ENCODE results near the gene RGS18.

Gene RGS18

DNA sequence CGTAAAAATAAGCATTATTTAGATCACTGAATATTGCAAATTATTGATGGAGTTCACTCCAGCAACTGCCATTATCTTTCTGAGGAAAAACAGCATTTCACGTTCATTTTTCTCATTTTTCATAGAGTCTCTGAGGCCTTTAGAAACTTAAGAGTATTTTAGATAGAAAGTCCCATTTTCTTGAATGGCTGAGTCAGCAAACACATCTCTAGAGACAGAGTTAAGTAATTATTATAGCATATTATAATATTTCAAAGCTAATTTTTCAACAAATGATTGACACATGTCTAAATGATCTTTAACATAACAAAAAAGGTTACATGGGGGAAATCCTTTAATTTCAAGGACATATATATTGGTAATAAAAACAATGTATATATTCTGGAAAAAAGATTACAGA is 31.8 kb downstream of the RGS18 start:
- no peaks in the 10 kb centered on the region for H4K20me1 ChIP-seq (ENCODE audit: insufficient read depth, low read length)
- no peak overlapping the region for H3K9ac ChIP-seq (ENCODE audit: low read length)

DNA sequence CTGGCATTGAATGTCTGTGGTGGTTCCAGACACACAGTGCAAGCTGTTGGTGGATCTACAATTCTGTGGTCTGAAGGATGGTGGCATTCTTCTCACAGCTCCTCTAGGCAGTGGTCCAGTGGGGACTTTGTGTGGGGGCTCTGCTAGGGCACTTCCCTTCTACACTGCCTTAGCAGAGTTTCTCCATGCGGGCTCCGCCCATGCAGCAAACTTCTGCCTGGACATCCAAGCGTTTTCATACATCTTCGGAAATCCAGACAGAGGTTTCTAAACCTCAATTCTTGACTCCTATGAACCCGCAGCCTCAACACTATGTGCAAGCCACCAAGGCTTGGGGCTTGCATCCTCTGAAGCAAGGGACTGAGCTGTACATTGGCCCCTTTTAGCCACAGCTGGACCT is 43.0 kb downstream of the RGS18 start:
- no peaks in the 10 kb centered on the region for H3K9me2 ChIP-seq (ENCODE audit: low read depth, low read length)
- H3K9me3 ChIP-seq (ENCODE audit: low read length): no peaks in the 10 kb centered on the region
- H3K36me3 ChIP-seq (ENCODE audit: insufficient read depth, low read length): no peaks in the 10 kb centered on the region
- no peaks in the 10 kb centered on the region for H3K79me2 ChIP-seq (ENCODE audit: insufficient read depth, low read length)
- H3K4me2 ChIP-seq (ENCODE audit: low read length): no peak overlapping the region
- H3K9ac ChIP-seq (ENCODE audit: low read length): no peak overlapping the region
- no peak for TF ChIP-seq EZH2 (IDR thresholded peaks at IDR 0.05; ENCODE audit: borderline replicate concordance, low read length)
- TF ChIP-seq, protein P1, sequence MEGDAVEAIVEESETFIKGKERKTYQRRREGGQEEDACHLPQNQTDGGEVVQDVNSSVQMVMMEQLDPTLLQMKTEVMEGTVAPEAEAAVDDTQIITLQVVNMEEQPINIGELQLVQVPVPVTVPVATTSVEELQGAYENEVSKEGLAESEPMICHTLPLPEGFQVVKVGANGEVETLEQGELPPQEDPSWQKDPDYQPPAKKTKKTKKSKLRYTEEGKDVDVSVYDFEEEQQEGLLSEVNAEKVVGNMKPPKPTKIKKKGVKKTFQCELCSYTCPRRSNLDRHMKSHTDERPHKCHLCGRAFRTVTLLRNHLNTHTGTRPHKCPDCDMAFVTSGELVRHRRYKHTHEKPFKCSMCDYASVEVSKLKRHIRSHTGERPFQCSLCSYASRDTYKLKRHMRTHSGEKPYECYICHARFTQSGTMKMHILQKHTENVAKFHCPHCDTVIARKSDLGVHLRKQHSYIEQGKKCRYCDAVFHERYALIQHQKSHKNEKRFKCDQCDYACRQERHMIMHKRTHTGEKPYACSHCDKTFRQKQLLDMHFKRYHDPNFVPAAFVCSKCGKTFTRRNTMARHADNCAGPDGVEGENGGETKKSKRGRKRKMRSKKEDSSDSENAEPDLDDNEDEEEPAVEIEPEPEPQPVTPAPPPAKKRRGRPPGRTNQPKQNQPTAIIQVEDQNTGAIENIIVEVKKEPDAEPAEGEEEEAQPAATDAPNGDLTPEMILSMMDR (IDR thresholded peaks at IDR 0.05; ENCODE audit: low read length): no peak
- no peaks in the 10 kb centered on the region for H3K4me1 ChIP-seq (ENCODE audit: insufficient read depth, low read length, severe bottlenecking)
- H3K27ac ChIP-seq (ENCODE audit: low read depth, low read length, poor library complexity, severe bottlenecking): no peak overlapping the region
- no peak overlapping the region for H2AFZ ChIP-seq (ENCODE audit: low read length)
- no peaks in the 10 kb centered on the region for H3F3A ChIP-seq (ENCODE audit: insufficient read depth, low read length)
- H3K4me3 ChIP-seq (ENCODE audit: low read depth, low read length, poor library complexity, severe bottlenecking): no peak overlapping the region
- no peaks in the 10 kb centered on the region for H4K20me1 ChIP-seq (ENCODE audit: insufficient read depth, low read length)
- no peaks in the 10 kb centered on the region for H3K27me3 ChIP-seq (ENCODE audit: insufficient read depth, low read length)

More for the DNA sequence above, 31.8 kb downstream of the RGS18 start:
- Histone ChIP-seq H2AFZ (ENCODE audit: low read length) (no peak overlapping the region), H3K79me2 (ENCODE audit: insufficient read depth, low read length) (no peaks in the 10 kb centered on the region), H3K36me3 (ENCODE audit: insufficient read depth, low read length) (no peaks in the 10 kb centered on the region), H3F3A (ENCODE audit: insufficient read depth, low read length) (no peaks in the 10 kb centered on the region), H3K27me3 (ENCODE audit: insufficient read depth, low read length) (no peaks in the 10 kb centered on the region), H3K9me3 (ENCODE audit: low read length) (no peaks in the 10 kb centered on the region), H3K4me3 (ENCODE audit: low read depth, low read length, poor library complexity, severe bottlenecking) (no peak overlapping the region), H3K4me2 (ENCODE audit: low read length) (no peak overlapping the region), H3K9me2 (ENCODE audit: low read depth, low read length) (no peaks in the 10 kb centered on the region), H3K27ac (ENCODE audit: low read depth, low read length, poor library complexity, severe bottlenecking) (no peak overlapping the region), H3K4me1 (ENCODE audit: insufficient read depth, low read length, severe bottlenecking) (no peaks in the 10 kb centered on the region)
- TF ChIP-seq, protein P1 (IDR thresholded peaks at IDR 0.05; ENCODE audit: low read length): no peak
- no peak for TF ChIP-seq EZH2 (IDR thresholded peaks at IDR 0.05; ENCODE audit: borderline replicate concordance, low read length)

DNA sequence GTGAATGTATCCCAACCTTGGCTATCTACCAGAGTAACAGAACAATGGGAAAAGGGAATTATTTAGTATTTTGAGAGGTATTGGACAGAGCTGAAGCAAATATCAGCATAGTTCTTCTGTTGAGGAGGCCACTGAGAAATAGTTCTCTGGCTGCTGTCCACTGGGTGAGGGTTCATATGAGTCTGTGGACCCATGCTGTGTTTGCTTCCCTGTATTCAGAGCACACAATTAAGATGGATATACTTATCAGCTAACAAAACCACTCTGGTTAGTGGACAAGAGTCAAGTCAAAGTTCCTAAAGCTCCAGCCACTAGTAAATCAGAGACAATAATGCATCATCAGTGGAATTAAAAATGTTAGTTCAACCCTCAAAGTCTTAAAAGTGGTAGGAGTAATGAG is 66.1 kb downstream of the RGS18 start:
- H3K4me2 ChIP-seq (ENCODE audit: low read length): no peak overlapping the region
- H3K4me3 ChIP-seq (ENCODE audit: low read depth, low read length, poor library complexity, severe bottlenecking): no peak overlapping the region
- H2AFZ ChIP-seq (ENCODE audit: low read length): no peak overlapping the region
- no peaks in the 10 kb centered on the region for H3K9me2 ChIP-seq (ENCODE audit: low read depth, low read length)
- no peaks in the 10 kb centered on the region for H3K4me1 ChIP-seq (ENCODE audit: insufficient read depth, low read length, severe bottlenecking)
- no peaks in the 10 kb centered on the region for H3K9me3 ChIP-seq (ENCODE audit: low read length)
- TF ChIP-seq, protein P1 (IDR thresholded peaks at IDR 0.05; ENCODE audit: low read length): no peak
- no peak for TF ChIP-seq EZH2 (IDR thresholded peaks at IDR 0.05; ENCODE audit: borderline replicate concordance, low read length)
- no peaks in the 10 kb centered on the region for H3K27me3 ChIP-seq (ENCODE audit: insufficient read depth, low read length)
- no peaks in the 10 kb centered on the region for H3F3A ChIP-seq (ENCODE audit: insufficient read depth, low read length)
- no peaks in the 10 kb centered on the region for H3K79me2 ChIP-seq (ENCODE audit: insufficient read depth, low read length)
- H4K20me1 ChIP-seq (ENCODE audit: insufficient read depth, low read length): no peaks in the 10 kb centered on the region
- no peaks in the 10 kb centered on the region for H3K36me3 ChIP-seq (ENCODE audit: insufficient read depth, low read length)
- H3K9ac ChIP-seq (ENCODE audit: low read length): no peak overlapping the region
- no peak overlapping the region for H3K27ac ChIP-seq (ENCODE audit: low read depth, low read length, poor library complexity, severe bottlenecking)

Data from OCI-LY1 (cell line).